Activated CD8-positive, alpha-beta memory T cell treated with anti-CD3 and anti-CD28 coated beads, Interleukin-2, amount 10 ng/mL, durations not matched to agents 7 days and 5 days (primary cell): ENCODE results near the gene MRM3. TPM values are rescaled to one million over a fixed set of nuclear protein-coding genes. Genes with fewer than 3 reads are reported as not detected.
"Not testable (repeated sequence)": the region's sequence is repeated elsewhere in the genome, so short reads cannot be mapped to it uniquely, and the experiment has no call there.

Source experiments
- ATAC-seq: fragments of 150-1000 bp; cut with Tn5 transposase; one replicate; pipeline ENCODE4 v1.10.0; 2021; ENCODE audit warnings: moderate library complexity
- CTCF ChIA-PET: fragments of 350-600 bp; sonication (Branson Sonifier 250); formaldehyde crosslinking; loops from one replicate; lab custom pipeline; 2021; ENCODE audit warnings: antibody characterized with exemption; lab: Charles Lee
- DNase-seq: peaks from one replicate; pipeline ENCODE4 v3.0.0-alpha.2; 2020
- H3K27ac Mint-ChIP-seq: one replicate; pipeline ENCODE4 v1.8.0; 2021; ENCODE audit warnings: mild to moderate bottlenecking, mixed read lengths
- H3K27me3 Mint-ChIP-seq: one replicate; pipeline ENCODE4 v1.8.0; 2021; ENCODE audit warnings: mixed read lengths
- H3K36me3 Mint-ChIP-seq: one replicate; pipeline ENCODE4 v1.8.0; 2021; ENCODE audit warnings: mild to moderate bottlenecking, mixed read lengths
- H3K4me1 Mint-ChIP-seq: one replicate; pipeline ENCODE4 v1.8.0; 2021; ENCODE audit warnings: mixed read lengths
- H3K4me3 Mint-ChIP-seq: one replicate; pipeline ENCODE4 v1.8.0; 2021; ENCODE audit warnings: mild to moderate bottlenecking, moderate library complexity, mixed read lengths
- H3K9me3 Mint-ChIP-seq: one replicate; pipeline ENCODE4 v1.8.0; 2022; ENCODE audit warnings: low read depth, mixed read lengths
- total RNA-seq, 2 experiments: library from RNA; stranded (reverse); gene quantifications; one replicate each; pipeline ENCODE4 v1.2.3, GENCODE V29; 2021

Gene MRM3
- total RNA-seq, 2 experiments from 2014 or later: 21.7 to 26.5 TPM

DNA sequence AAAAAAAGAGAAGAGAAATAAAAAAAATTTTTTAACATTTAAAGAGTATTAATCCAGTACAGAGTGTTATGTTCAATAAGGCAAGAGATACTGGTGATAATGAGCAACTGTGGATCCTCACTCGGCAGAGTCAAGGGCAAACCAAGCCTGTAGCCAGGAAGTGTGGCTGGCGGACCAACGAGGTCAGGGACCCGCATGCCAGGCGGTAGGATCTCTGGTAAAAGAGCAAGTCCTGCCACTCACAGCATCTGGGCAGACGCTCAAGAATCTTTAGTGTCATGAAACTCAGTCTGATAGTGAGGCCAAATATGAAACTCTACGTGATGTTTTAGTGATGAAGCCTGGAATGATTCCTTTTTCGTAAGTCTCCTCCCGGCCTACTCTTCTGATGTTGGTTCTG lies 21.8 kb upstream of the MRM3 start:
- no peak for ATAC-seq
- Mint-ChIP-seq H3K36me3 (peaks cover 28% of the 10 kb centered on the region), H3K4me3 (no peak overlapping the region), H3K4me1 (no peaks in the 10 kb centered on the region), H3K27ac (no peak overlapping the region), H3K9me3 (no peaks in the 10 kb centered on the region), H3K27me3 (no peaks in the 10 kb centered on the region)
- CTCF ChIA-PET: no interaction called here
- DNase-seq: no peak

DNA sequence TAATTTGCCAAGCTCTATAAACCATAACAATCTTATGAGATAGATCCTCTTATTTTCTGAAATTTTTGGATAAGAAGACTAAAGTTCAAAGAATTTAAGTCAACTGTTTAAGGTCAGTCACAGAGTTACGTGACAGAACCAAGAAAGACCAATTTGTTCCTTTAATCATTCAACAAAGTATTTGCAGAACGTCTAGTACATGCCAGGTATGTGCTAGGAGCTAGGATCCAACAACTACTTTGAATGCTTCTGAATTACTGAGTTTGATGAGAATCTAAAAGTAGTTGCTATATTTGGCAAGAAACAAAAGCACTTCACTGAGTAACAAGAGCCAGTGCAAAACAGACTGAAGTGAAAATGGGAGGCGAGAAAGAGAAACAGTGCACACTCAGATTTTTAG lies 15.1 kb upstream of the MRM3 start:
- Mint-ChIP-seq H3K9me3 (no peaks in the 10 kb centered on the region), H3K27ac (no peak overlapping the region), H3K4me3 (no peak overlapping the region), H3K27me3 (no peaks in the 10 kb centered on the region), H3K36me3 (peaks cover 29% of the 10 kb centered on the region), H3K4me1 (no peaks in the 10 kb centered on the region)
- ATAC-seq (no peak), DNase-seq (no peak)
- CTCF ChIA-PET: no interaction called here

- no peak for DNase-seq
- Mint-ChIP-seq H3K4me3 (no peak overlapping the region), H3K27ac (no peak overlapping the region), H3K36me3 (peaks cover 51% of the 10 kb centered on the region), H3K9me3 (no peaks in the 10 kb centered on the region), H3K4me1 (peaks cover 22% of the 10 kb centered on the region), H3K27me3 (no peaks in the 10 kb centered on the region)
- CTCF ChIA-PET: interaction anchor here (1.9 kb wide), 1 partner anchor 20 kb away, joined by 5 read pairs; no protein-coding TSS in a partner anchor
- no peak for ATAC-seq
Measured at GRCh38 chr17:773016-773415, 9.1 kb upstream of the MRM3 start.

GRCh38 chr17:773467-774312 lies 8.5 kb upstream of the MRM3 start:
- Mint-ChIP-seq H3K27me3 (no peaks in the 10 kb centered on the region), H3K9me3 (no peaks in the 10 kb centered on the region), H3K36me3 (peaks cover 58% of the 10 kb centered on the region), H3K4me3 (no peak overlapping the region), H3K4me1 (peaks cover 22% of the 10 kb centered on the region), H3K27ac (peak overlapping the region; percentile 44)
- DNase-seq (no peak), ATAC-seq (no peak)
- CTCF ChIA-PET: interaction anchor here (1.0 to 1.9 kb wide), 2 partner anchors 12 to 21 kb away, joined by 4 to 5 read pairs; no protein-coding TSS in a partner anchor

DNA sequence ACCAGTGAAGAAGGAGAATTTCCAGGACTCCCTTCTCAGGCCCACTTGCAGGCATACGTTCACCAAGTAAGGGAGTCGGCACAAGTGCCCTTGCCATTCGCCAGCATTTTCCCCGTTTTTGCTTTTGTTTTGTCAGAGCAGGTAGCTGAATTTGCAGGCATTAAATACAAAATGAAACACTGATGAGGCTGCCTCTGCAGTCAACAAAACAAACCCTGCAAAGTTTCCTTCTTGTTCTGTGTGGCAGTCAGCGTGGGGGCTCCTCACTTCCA lies 7.9 kb upstream of the MRM3 start:
- H3K27me3 Mint-ChIP-seq: no peaks in the 10 kb centered on the region
- DNase-seq (no peak), ATAC-seq (no peak)
- no peak overlapping the region for H3K27ac Mint-ChIP-seq
- H3K9me3 Mint-ChIP-seq: no peaks in the 10 kb centered on the region
- H3K4me1 Mint-ChIP-seq: peaks cover 24% of the 10 kb centered on the region
- no peak overlapping the region for H3K4me3 Mint-ChIP-seq
- H3K36me3 Mint-ChIP-seq: peaks cover 57% of the 10 kb centered on the region
- CTCF ChIA-PET: interaction anchor here (1.0 to 1.9 kb wide), 2 partner anchors 13 to 21 kb away, joined by 4 to 5 read pairs; no protein-coding TSS in a partner anchor

- DNase-seq (no peak), ATAC-seq (no peak)
- Mint-ChIP-seq H3K27me3 (no peaks in the 10 kb centered on the region), H3K4me1 (peaks cover 36% of the 10 kb centered on the region), H3K4me3 (no peak overlapping the region), H3K27ac (no peak overlapping the region), H3K9me3 (no peaks in the 10 kb centered on the region), H3K36me3 (peaks cover 45% of the 10 kb centered on the region)
- CTCF ChIA-PET: interaction anchor here (2.0 kb wide), 1 partner anchor 366 kb away, joined by 7 read pairs; no protein-coding TSS in a partner anchor
Measured at GRCh38 chr17:778096-778495, 4.1 kb upstream of the MRM3 start.

GRCh38 chr17:784143-784542 lies 2.0 kb downstream of the MRM3 start:
- no peak for ATAC-seq
- peaks cover 14% of the 10 kb centered on the region for H3K36me3 Mint-ChIP-seq
- peak overlapping the region; percentile 27 for H3K27ac Mint-ChIP-seq
- no peak for DNase-seq
- CTCF ChIA-PET: no interaction called here
- H3K4me1 Mint-ChIP-seq: peaks cover 35% of the 10 kb centered on the region
- peak overlapping the region; percentile 97 for H3K4me3 Mint-ChIP-seq
- H3K27me3 Mint-ChIP-seq: no peaks in the 10 kb centered on the region
- H3K9me3 Mint-ChIP-seq: no peaks in the 10 kb centered on the region

GRCh38 chr17:785901-786300 lies 3.7 kb downstream of the MRM3 start:
- H3K4me3 Mint-ChIP-seq, H3K27me3 Mint-ChIP-seq, H3K27ac Mint-ChIP-seq, ATAC-seq, DNase-seq, H3K9me3 Mint-ChIP-seq: not testable (repeated sequence)
- Mint-ChIP-seq H3K36me3 (peaks cover 21% of the 10 kb centered on the region), H3K4me1 (peaks cover 32% of the 10 kb centered on the region)
- CTCF ChIA-PET: interaction anchor here (0.6 to 2.1 kb wide), 4 partner anchors 38 to 211 kb away, joined by 3 to 6 read pairs (median 4); partner anchors contain the start of gene TIMM22

GRCh38 chr17:787641-788221 lies 5.6 kb downstream of the MRM3 start:
- H3K4me1 Mint-ChIP-seq: peaks cover 22% of the 10 kb centered on the region
- peaks cover 30% of the 10 kb centered on the region for H3K36me3 Mint-ChIP-seq
- H3K27me3 Mint-ChIP-seq: no peaks in the 10 kb centered on the region
- no peak overlapping the region for H3K27ac Mint-ChIP-seq
- no peak for ATAC-seq
- no peaks in the 10 kb centered on the region for H3K9me3 Mint-ChIP-seq
- no peak for DNase-seq
- H3K4me3 Mint-ChIP-seq: no peak overlapping the region
- CTCF ChIA-PET: interaction anchor here (1.9 kb wide), 1 partner anchor 208 kb away, joined by 8 read pairs; the partner anchor contains the start of gene TIMM22

- H3K4me3 Mint-ChIP-seq: no peak overlapping the region
- peaks cover 15% of the 10 kb centered on the region for H3K4me1 Mint-ChIP-seq
- H3K27ac Mint-ChIP-seq: no peak overlapping the region
- no peaks in the 10 kb centered on the region for H3K27me3 Mint-ChIP-seq
- no peak for DNase-seq
- no peak for ATAC-seq
- H3K36me3 Mint-ChIP-seq: peaks cover 31% of the 10 kb centered on the region
- CTCF ChIA-PET: interaction anchor here (1.9 kb wide), 1 partner anchor 208 kb away, joined by 8 read pairs; the partner anchor contains the start of gene TIMM22
- H3K9me3 Mint-ChIP-seq: no peaks in the 10 kb centered on the region
Measured at GRCh38 chr17:788551-788950, 6.4 kb downstream of the MRM3 start.

- Mint-ChIP-seq H3K27me3 (no peaks in the 10 kb centered on the region), H3K36me3 (peaks cover 31% of the 10 kb centered on the region), H3K4me1 (peaks cover 8% of the 10 kb centered on the region), H3K9me3 (no peaks in the 10 kb centered on the region), H3K27ac (no peak overlapping the region), H3K4me3 (no peak overlapping the region)
- CTCF ChIA-PET: no interaction called here
- no peak for ATAC-seq
- DNase-seq: no peak
Measured at GRCh38 chr17:789160-789840, 7.1 kb downstream of the MRM3 start.

GRCh38 chr17:789931-790873 lies 8.0 kb downstream of the MRM3 start:
- H3K4me3 Mint-ChIP-seq, DNase-seq, ATAC-seq, CTCF ChIA-PET, H3K27me3 Mint-ChIP-seq, H3K9me3 Mint-ChIP-seq, H3K4me1 Mint-ChIP-seq, H3K27ac Mint-ChIP-seq: not testable (repeated sequence)
- peaks cover 31% of the 10 kb centered on the region for H3K36me3 Mint-ChIP-seq
